GM18861 (cell line): ENCODE measurements around the gene GABARAP.
A peak's percentile ranks its signal among the peaks of the same experiment; 100 is the strongest.

Experiments used
- ATAC-seq: cut with Tn5 transposase; IDR thresholded peaks from one replicate; pipeline ENCODE4 v1.9.1; 2021; ENCODE audit not compliant: unreplicated experiment

The GABARAP gene

GRCh38 chr17:7223375-7223774 is 18.9 kb downstream of the GABARAP start:
- no peak for ATAC-seq

- ATAC-seq: no peak
These were observed 19.3 kb downstream of the GABARAP start for GRCh38 chr17:7222972-7223292.

GRCh38 chr17:7222093-7222971 is 19.9 kb downstream of the GABARAP start:
- ATAC-seq: no peak

DNA sequence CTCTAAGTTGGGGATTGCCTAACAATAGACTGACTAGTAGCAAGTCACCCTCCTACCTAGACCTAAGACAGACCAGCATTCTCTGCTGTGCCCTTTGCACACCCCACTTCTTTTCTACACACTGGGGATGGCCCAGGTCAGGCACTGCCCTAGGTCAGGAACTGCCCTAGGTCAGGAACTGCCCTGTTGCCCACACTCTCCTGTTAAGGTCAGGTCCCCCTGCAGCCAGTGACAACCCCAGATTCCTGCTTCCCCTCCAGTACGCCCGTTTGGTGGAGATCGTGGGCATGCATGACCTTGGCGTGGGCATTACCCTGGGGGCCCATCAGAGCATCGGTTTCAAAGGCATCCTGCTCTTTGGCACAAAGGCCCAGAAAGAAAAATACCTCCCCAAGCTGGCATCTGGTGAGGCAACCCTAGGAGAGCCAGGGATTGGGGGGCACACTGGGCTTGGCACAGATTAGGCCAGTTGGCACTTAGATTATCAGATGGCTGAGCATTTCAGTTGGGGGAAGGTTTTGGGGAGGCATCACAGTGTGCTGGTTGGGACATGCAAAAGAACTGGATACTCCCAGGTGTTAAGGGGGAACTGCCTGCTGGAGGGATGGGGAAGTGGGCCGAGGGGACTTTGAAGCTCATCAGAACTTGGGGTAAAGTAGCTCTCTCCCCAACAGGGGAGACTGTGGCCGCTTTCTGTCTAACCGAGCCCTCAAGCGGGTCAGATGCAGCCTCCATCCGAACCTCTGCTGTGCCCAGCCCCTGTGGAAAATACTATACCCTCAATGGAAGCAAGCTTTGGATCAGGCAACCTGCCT is 20.8 kb downstream of the GABARAP start:
- ATAC-seq: no peak

DNA sequence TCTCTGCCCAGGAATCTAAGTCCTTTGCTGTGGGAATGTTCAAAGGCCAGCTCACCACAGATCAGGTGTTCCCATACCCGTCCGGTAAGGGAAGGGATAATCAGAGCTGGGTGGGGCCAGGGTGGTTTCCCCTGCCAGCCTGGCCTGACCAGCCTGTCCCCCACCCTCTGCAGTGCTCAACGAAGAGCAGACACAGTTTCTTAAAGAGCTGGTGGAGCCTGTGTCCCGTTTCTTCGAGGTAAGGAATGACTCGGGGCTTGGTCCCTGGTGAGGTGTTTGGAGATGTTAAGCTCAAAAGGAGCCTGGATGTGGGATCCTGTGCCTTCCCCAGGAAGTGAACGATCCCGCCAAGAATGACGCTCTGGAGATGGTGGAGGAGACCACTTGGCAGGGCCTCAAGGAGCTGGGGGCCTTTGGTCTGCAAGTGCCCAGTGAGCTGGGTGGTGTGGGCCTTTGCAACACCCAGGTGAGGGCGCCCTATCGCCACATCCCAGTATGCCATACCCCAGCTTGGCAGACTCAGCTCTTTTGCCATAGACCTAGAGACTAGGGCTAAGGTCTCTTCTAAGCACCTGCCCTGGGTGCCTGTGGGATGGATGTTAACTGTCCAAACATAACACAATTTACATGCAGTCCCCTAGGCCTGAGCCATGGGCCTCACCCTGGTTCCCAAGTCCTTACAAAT is 21.5 kb downstream of the GABARAP start:
- no peak for ATAC-seq

GRCh38 chr17:7219812-7220592 is 22.2 kb downstream of the GABARAP start, which contains the start of the genes ACADVL and DLG4:
Gene ACADVL (plus strand): TSS chr17:7219938. CDS start chr17:7219985, 47 bp downstream.
Gene DLG4 (minus strand): TSS chr17:7219836.
- peak; percentile 40 for ATAC-seq

- ATAC-seq: no peak
These were observed 22.9 kb downstream of the GABARAP start for GRCh38 chr17:7219229-7219811.

DNA sequence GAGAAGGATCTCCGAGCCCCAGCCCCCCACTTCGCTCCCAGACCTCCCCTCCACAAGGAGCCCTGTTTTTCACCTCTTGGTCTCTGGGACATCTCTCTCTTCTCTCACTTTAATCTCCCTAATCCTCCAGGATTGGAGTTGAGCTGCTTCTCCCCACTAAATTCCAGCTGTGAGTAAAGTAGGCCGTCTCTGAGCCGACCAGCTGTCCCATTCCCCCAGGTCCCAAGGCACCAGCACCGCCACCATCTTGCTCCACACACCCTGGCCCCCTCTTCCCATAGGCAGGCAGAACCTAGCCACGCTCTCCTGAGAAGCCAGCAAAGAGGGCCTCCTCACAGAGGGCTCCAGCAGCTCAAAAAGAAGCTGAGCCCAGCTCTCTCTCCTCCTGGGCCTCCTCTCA is 23.5 kb downstream of the GABARAP start:
- ATAC-seq: no peak

DNA sequence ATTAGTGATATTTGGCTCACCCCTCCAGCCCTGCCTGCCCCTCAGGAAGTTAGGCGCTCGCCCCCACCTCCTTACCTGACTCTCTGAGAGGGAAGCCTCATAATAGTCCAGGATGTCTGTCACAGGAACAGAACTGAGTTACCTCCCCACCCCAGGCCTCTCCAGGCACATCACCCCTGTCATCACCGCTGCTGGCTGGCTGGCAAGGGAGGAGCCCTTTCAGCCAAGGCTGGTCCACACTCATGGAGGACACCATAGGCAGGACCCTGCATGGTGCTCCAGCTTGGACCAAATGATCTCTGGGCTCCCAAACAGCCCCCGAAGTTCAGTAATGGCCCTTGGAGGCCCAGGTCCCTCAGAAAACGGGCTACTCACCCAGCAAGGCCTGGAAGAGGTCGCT is 24.1 kb downstream of the GABARAP start:
- no peak for ATAC-seq

DNA sequence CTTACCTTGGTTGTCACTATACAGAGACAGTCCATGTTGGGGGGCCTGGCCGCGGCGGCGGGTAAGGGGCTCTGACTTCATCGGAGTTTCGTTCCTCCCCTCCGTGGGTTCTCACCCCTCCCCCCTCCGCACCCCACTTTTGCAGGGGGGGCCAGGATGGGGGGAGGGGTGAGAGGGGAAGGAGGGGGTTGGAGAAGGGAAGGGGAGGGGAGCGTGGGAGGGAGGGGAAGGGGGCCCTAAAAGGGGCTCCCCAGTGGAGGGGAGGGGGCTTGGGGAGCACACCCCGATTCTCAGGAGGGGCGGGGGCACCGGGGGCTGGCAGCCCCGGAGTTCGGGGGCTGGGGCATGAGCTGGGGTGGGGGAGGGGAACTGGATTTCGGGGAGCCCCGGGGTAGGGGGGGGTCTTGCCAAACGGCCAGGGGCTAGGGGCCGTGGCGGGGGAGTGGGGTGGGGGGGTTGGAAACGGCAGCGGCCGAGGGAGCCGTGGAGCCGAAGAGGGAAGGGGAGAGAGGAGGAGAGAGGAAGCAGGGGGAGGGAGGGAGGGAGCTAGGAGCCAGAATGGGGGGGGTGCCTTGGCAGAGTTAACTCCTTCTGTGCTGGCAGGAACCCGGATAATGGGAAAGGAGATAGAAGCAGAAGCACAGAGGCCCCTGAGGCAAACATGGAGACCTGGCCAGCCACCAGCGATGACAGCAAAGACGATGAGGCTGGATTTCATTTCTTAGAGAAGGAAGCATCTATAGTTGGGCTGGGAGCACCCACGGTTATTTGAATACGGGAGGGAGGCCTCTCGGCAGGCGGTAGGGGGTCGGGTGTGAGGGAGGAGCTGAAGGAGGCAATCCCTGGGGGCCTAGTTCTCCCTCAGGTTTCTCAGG is 24.9 kb downstream of the GABARAP start:
- no peak for ATAC-seq

DNA sequence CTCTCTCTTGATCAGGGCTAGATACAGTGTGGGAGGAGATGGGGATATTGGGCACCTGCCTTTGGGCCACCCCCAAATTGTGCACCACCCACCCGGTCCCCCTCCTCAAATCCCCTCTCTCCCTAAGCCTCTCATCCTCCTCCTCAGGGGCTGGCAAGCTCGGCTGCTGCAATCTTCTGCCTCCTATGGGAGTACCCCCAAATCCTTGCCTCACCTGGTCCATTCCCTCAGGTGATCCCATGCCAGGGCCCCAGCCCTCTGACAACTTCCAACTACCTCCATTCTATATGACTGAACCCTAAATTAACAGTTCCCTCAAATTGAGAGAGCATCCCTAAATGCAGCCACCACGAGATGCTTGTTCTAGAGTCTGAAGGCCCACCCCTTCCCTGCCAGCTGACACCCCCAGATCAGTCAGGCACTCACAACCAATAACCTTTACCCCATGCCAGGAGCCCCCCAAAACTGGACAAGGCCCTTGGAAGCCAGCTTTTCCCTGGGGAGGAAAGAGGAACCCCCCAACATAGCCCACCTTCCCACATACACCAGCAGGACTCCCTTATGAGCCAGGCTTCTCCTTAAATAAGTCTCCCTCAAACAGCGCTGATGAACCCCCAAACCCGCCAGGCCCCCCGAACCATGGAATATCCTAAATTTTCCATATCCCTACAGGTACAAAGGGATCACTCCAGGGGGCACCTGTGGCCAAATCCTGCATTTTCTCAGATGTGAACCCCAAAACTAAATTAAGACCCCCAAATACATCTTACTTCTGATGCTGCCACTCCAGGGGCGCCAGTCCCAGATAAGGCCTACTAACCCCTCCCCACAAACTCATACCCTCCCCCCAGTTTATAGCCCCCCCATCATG is 25.8 kb downstream of the GABARAP start:
- ATAC-seq: no peak

DNA sequence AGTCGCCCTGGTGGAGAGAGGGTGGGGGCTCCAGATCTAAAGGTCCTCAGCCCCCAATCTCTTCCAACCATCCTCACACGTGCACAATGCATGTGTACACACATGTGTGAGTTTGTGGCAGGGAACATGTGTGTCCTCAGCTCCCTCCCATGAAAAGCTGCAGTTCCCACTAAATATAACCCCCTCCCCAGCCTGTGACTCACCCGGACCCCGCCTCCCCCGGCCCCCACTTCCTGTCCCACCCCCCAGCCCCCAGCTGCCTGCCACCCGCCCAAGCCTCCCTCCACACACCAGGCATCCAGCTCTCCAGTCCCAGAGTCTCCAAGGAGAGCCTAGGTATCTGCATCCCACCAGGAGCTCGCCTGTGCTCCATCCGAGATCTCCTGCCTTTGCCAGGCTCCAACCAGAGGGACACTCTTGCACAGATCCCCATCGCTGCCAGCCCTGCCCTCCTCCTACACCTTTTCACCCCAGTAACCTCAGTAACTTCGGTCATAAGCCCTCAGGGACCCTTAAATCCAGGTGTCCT is 26.5 kb downstream of the GABARAP start:
- no peak for ATAC-seq

DNA sequence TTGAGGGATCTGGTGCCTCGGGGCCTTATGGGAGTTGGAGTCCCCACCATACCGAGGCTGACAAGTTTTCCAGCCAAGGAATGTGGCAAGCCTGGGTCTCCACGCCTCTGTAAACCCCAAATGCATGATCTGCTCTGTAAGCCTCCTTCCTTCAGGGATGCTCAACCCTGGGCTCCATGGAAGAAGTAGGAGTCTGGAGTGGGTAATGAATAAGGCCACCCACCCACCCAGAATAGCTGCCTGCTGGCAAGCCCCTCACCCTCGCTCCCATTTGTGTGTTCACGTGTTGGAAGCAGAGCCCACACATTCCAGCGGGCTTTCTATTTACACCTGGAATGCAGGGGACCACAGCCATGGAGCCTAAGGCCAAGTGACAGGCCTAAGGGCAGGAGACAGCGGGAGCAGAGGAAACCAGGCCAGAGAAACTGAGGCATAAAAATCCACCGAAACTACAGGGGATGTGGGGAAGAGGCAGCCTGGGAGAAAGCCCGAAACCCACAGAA is 27.1 kb downstream of the GABARAP start:
- ATAC-seq: no peak

- ATAC-seq: peak; percentile 70
These were observed 27.7 kb downstream of the GABARAP start for GRCh38 chr17:7214300-7215135.

DNA sequence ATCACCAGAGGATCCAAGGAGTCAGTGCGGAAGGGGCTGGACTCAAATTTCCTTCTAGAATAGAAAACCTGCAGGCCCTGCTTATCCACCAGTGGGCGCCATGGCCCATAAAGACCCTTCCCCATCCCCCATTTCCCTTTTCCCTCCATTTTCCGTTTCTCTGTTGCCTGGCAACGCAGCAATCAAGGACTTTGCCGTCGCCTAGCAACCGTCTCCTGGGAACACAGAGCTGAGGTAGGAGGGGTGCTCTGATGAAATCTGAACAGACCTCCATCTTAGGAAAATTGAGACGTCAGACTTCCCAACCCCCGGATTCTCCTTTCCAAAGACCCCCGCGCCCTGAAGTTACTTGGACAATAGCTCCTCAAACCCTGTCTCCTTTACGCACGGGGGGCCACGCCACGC is 28.4 kb downstream of the GABARAP start:
- ATAC-seq: no peak

- no peak for ATAC-seq
These were observed 30.6 kb downstream of the GABARAP start for GRCh38 chr17:7211491-7212273.
